Activated CD4-positive, alpha-beta T cell treated with anti-CD3 and anti-CD28 coated beads, Interleukin-10, Interleukin-2, amounts not matched to agents 100 ng/mL and 50 ng/mL, durations not matched to agents 16 hours and 8 hours (primary cell): ENCODE results near the gene EIF3I.

ENCODE experiments used
- DNase-seq: peaks from one replicate; pipeline ENCODE4 v3.0.0-alpha.2; 2020

EIF3I gene

DNA sequence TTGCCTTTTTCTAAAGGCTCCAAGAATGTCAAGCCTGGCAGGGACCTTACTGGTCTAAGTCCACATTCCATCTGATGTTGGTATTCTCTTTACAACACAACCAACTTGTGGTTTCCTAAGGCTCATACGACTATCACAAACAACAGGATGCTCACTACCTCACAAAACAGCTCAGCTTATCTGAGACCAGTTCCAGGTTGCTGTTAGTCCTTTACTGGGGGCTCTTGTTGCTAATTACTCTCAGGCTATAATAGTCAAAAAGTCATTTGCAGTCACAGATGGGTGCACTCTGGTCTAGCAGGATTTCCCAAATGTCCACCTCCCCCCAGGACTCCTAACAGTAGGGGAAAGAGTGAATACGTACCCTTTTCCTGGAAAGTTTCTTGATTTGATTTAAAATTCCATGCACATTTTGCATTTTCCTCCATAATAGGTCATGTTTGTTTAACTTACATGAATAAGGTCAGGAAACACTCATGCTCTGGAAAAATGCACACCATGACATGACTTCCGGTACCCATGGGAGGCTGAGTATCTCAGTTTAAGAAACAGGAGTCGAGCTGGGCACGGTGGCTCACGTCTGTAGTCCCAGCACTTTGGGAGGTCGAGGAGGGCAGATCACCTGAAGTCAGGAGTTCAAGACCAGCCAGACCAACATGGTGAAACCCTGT is 44.8 kb downstream of the EIF3I start:
- DNase-seq, result peak; percentile 56

DNA sequence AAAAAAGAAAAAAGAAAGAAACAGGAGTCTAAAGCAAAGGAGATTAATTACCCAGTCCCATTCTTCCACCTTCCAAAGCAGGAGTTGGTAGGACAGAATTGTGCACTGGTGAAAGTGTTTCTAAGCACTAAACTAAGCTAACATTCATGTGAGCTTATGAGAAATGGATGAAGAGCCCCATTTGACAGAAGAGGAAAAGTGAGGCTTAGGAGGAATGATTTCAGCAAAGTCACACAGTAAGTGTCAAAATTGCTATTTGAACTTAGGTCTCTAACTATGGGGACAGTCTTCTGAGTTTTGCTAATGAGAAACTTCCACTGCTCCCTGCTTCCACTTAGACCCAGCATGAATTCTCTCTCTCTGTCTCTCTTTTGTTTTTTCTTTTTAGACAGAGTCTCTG is 47.5 kb downstream of the EIF3I start:
- DNase-seq, result no peak

DNA sequence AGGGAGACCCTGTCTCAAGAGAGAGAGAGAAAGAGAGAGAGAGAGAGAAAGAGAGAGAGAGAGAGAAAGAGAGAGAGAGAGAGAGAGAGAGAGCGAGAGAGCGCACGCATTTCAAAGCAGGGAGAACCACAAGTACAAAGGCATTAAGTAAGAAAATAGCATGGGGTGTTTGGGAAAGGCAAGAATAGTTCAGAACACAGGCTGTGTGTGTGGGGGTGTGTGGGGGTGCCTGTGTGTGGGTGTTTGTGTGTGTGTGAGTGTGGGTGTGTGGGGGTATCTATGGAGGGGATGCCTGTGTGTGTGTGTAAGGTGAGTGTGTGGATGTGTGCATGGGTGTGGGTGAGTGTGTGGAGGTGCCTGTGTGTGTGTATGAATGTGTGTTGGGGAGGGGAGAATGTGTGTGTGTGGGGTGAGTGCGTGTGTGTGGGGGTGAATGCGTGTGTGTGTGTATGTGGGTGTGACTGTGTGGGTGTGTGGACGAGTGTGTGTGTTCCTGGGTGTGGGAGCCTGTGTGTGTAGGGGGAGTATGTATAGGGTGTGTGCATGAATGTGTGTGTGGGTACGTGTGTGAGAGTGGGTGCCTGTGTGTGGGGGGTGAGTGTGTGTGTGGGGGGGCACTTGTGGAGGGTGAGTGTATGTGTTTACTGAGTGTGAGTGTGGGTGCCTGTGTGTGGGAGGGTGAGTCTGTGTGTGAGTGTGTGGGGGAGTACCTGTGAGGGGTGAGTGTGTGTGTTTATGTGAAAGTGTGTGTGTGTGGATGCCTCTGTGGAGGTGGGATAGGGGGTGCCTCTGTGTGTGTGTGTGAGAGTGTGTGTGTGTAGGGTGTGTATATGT is 50.6 kb downstream of the EIF3I start:
- no peak for DNase-seq

DNA sequence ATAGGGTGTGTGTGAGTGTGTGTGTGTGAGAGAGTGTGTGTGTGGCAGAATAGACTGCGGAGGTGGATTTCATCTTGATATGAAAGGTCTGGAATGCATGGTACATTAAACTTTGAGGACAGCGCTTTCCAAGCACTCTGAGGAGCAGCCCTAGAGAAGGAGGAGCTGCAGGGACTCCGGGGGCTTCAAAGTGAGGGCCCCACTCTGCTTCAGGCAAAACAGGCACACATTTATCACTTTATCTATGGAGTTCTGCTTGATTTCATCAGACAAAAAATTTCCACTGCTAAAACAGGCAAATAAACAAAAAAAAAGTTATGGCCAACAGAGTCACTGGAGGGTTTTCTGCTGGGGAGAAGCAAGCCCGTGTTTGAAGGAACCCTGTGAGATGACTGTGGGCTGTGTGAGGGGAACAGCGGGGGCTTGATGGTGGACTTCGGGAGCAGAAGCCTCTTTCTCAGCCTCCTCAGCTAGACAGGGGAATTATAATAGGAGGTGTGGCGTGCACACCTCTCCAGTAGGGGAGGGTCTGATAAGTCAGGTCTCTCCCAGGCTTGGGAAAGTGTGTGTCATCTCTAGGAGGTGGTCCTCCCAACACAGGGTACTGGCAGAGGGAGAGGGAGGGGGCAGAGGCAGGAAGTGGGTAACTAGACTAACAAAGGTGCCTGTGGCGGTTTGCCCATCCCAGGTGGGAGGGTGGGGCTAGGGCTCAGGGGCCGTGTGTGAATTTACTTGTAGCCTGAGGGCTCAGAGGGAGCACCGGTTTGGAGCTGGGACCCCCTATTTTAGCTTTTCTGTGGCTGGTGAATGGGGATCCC is 51.4 kb downstream of the EIF3I start:
- DNase-seq, result peak; percentile 84

DNA sequence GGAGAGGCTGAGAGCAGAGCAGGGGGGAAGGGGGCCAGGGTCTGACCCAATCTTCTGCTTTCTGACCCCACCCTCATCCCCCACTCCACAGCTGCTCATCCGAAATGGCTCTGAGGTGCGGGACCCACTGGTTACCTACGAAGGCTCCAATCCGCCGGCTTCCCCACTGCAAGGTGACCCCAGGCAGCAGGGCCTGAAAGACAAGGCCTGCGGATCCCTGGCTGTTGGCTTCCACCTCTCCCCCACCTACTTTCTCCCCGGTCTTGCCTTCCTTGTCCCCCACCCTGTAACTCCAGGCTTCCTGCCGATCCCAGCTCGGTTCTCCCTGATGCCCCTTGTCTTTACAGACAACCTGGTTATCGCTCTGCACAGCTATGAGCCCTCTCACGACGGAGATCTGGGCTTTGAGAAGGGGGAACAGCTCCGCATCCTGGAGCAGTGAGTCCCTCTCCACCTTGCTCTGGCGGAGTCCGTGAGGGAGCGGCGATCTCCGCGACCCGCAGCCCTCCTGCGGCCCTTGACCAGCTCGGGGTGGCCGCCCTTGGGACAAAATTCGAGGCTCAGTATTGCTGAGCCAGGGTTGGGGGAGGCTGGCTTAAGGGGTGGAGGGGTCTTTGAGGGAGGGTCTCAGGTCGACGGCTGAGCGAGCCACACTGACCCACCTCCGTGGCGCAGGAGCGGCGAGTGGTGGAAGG is 52.6 kb downstream of the EIF3I start:
- DNase-seq, result no peak

DNA sequence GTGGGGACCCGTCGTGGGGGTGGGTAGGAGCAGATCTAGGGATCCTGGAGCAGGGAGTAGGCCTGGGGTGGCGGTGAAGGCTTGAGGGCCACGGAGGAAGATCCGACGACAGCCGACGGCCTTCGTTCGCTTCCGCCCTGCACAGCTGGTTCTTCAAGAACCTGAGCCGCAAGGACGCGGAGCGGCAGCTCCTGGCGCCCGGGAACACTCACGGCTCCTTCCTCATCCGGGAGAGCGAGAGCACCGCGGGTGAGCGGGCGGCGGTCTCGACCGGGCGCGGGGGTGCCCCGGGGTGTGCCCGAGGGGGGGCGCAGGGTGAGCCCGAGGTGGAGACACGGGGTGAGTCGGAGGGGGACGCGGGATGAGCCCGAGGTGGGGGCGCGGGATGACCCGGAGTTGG is 53.2 kb downstream of the EIF3I start:
- DNase-seq, result no peak

DNA sequence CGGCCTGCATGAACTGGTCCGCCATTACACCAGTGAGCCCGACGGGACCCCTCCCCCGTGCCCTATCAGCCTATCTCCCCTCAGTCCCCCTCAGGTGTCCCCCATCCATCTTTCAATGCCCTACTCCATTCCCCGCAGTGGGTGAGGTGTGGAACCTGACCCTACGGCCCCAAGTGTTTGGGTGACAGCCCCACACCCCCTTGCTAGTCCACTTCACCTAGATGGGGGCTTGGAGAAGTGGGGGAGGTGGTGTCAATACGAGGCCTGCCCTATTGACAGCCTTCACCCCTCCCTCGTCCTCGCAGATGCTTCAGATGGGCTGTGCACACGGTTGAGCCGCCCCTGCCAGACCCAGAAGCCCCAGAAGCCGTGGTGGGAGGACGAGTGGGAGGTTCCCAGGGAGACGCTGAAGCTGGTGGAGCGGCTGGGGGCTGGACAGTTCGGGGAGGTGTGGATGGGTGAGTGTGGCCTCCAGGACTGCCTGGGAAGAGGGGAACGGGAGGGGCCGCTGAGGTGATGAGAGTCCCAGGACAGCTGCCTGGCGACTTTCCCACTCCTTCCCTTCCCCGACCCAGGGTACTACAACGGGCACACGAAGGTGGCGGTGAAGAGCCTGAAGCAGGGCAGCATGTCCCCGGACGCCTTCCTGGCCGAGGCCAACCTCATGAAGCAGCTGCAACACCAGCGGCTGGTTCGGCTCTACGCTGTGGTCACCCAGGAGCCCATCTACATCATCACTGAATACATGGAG is 54.0 kb downstream of the EIF3I start:
- DNase-seq, result no peak
